ENCODE results near the gene RMDN3. TPM values are rescaled to one million over a fixed set of nuclear protein-coding genes. Genes with fewer than 3 reads are reported as not detected.

Gene RMDN3
- total RNA-seq, 1 experiment from 2014 or later, result 15.7 TPM

- no peaks in the 10 kb centered on the region for H3F3A ChIP-seq (ENCODE audit: insufficient read depth, low read depth)
- H3K9me2 ChIP-seq (ENCODE audit: insufficient read depth), result no peaks in the 10 kb centered on the region
- CTCF ChIA-PET, result no interaction called here
- no TSS peak for BruUV-seq (replicated peaks)
- no peak overlapping the region for H3K27ac ChIP-seq
- H3K9me3 ChIP-seq (ENCODE audit: insufficient read depth, low read depth), result no peaks in the 10 kb centered on the region
- peak overlapping the region; percentile 93 for H3K4me3 ChIP-seq
- 0 out of 2 replicates have a peak, but pooled peaks cover 17% of the 10 kb centered on the region for H3K79me2 ChIP-seq (ENCODE audit: low read depth)
- no peak for TF ChIP-seq EZH2 (IDR thresholded peaks at IDR 0.05; ENCODE audit: low read depth)
- TF ChIP-seq, protein P1, sequence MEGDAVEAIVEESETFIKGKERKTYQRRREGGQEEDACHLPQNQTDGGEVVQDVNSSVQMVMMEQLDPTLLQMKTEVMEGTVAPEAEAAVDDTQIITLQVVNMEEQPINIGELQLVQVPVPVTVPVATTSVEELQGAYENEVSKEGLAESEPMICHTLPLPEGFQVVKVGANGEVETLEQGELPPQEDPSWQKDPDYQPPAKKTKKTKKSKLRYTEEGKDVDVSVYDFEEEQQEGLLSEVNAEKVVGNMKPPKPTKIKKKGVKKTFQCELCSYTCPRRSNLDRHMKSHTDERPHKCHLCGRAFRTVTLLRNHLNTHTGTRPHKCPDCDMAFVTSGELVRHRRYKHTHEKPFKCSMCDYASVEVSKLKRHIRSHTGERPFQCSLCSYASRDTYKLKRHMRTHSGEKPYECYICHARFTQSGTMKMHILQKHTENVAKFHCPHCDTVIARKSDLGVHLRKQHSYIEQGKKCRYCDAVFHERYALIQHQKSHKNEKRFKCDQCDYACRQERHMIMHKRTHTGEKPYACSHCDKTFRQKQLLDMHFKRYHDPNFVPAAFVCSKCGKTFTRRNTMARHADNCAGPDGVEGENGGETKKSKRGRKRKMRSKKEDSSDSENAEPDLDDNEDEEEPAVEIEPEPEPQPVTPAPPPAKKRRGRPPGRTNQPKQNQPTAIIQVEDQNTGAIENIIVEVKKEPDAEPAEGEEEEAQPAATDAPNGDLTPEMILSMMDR (conservative IDR thresholded peaks at IDR 0.05), result no peak
- H4K20me1 ChIP-seq (ENCODE audit: insufficient read depth), result no peaks in the 10 kb centered on the region
- POLR2A ChIA-PET (ENCODE audit: unreplicated experiment), result no interaction called here
- H3K27me3 ChIP-seq (ENCODE audit: insufficient read depth, low read depth), result no peaks in the 10 kb centered on the region
- H2AFZ ChIP-seq, result peak overlapping the region; percentile 89
- H3K4me2 ChIP-seq, result peak overlapping the region; percentile 85
- intact Hi-C loops (cut with micrococcal nuclease; ENCODE audit: unreplicated experiment), result loop anchor here (2.0 kb wide), 2 partner anchors 22 to 140 kb away; partner anchors contain the start of gene VPS18
- peak in 1 of 2 experiments; percentile 43 for DNase-seq
- no peaks in the 10 kb centered on the region for H3K36me3 ChIP-seq (ENCODE audit: low read depth)
- H3K4me1 ChIP-seq (replicated peaks; ENCODE audit: insufficient read depth), result peaks cover 12% of the 10 kb centered on the region; the same call in 1 of the 2 replicates
Observed at GRCh38 chr15:40754574-40754882, 526 bp downstream of the RMDN3 start.

GRCh38 chr15:40751745-40752144 is 3.3 kb downstream of the RMDN3 start:
- H3K36me3 ChIP-seq (ENCODE audit: low read depth), result no peaks in the 10 kb centered on the region
- no peak overlapping the region for H3K4me3 ChIP-seq
- CTCF ChIA-PET, result no interaction called here

GRCh38 chr15:40750885-40751284 is 4.2 kb downstream of the RMDN3 start:
- Histone ChIP-seq H4K20me1 (ENCODE audit: insufficient read depth) (no peaks in the 10 kb centered on the region), H3K9me2 (ENCODE audit: insufficient read depth) (no peaks in the 10 kb centered on the region), H3K4me3 (no peak overlapping the region), H2AFZ (no peak overlapping the region), H3K79me2 (ENCODE audit: low read depth) (0 out of 2 replicates have a peak, but pooled peaks cover 17% of the 10 kb centered on the region), H3K36me3 (ENCODE audit: low read depth) (no peaks in the 10 kb centered on the region), H3F3A (ENCODE audit: insufficient read depth, low read depth) (peaks cover 9% of the 10 kb centered on the region; the same call in 1 of the 2 replicates), H3K27ac (no peak overlapping the region), H3K27me3 (ENCODE audit: insufficient read depth, low read depth) (no peaks in the 10 kb centered on the region), H3K4me1 (replicated peaks; ENCODE audit: insufficient read depth) (peaks cover 10% of the 10 kb centered on the region; the same call in 1 of the 2 replicates), H3K4me2 (no peak overlapping the region), H3K9me3 (ENCODE audit: insufficient read depth, low read depth) (no peaks in the 10 kb centered on the region)
- TF ChIP-seq, protein P1 (conservative IDR thresholded peaks at IDR 0.05), result no peak
- no peak for TF ChIP-seq EZH2 (IDR thresholded peaks at IDR 0.05; ENCODE audit: low read depth)
- DNase-seq, result no peak
- POLR2A ChIA-PET (ENCODE audit: unreplicated experiment), result interaction anchor here (0.6 kb wide), 1 partner anchor 56 kb away, joined by 3 read pairs; the partner anchor contains the start of gene RAD51
- intact Hi-C loops (cut with micrococcal nuclease; ENCODE audit: unreplicated experiment), result no loop called here
- BruUV-seq (replicated peaks), result no TSS peak
- CTCF ChIA-PET, result no interaction called here

More at GRCh38 chr15:40751745-40752144, 3.3 kb downstream of the RMDN3 start:
- Histone ChIP-seq H3K27ac (no peak overlapping the region), H3K4me2 (no peak overlapping the region), H3F3A (ENCODE audit: insufficient read depth, low read depth) (peaks cover 6% of the 10 kb centered on the region; the same call in 1 of the 2 replicates), H3K9me3 (ENCODE audit: insufficient read depth, low read depth) (no peaks in the 10 kb centered on the region), H4K20me1 (ENCODE audit: insufficient read depth) (no peaks in the 10 kb centered on the region), H2AFZ (no peak overlapping the region), H3K79me2 (ENCODE audit: low read depth) (0 out of 2 replicates have a peak, but pooled peaks cover 17% of the 10 kb centered on the region), H3K27me3 (ENCODE audit: insufficient read depth, low read depth) (no peaks in the 10 kb centered on the region), H3K9me2 (ENCODE audit: insufficient read depth) (no peaks in the 10 kb centered on the region), H3K4me1 (replicated peaks; ENCODE audit: insufficient read depth) (peaks cover 12% of the 10 kb centered on the region; the same call in 1 of the 2 replicates)
- no peak for DNase-seq
- TF ChIP-seq, protein P1 (conservative IDR thresholded peaks at IDR 0.05), result no peak
- TF ChIP-seq EZH2 (IDR thresholded peaks at IDR 0.05; ENCODE audit: low read depth), result no peak
- POLR2A ChIA-PET (ENCODE audit: unreplicated experiment), result no interaction called here
- intact Hi-C loops (cut with micrococcal nuclease; ENCODE audit: unreplicated experiment), result no loop called here
- no TSS peak for BruUV-seq (replicated peaks)

All from PC-9 (cell line).